Left forelimb (tissue), 1 donor: ENCODE data around the gene LENG9.
"Not testable (repeated sequence)": the region's sequence is repeated elsewhere in the genome, so short reads cannot be mapped to it uniquely, and the experiment has no call there.

ENCODE experiments used
- DNase-seq: peaks from one replicate; pipeline ENCODE4 v3.0.0-alpha.2; 2018; ENCODE audit warnings: low spot score

Gene LENG9

DNA sequence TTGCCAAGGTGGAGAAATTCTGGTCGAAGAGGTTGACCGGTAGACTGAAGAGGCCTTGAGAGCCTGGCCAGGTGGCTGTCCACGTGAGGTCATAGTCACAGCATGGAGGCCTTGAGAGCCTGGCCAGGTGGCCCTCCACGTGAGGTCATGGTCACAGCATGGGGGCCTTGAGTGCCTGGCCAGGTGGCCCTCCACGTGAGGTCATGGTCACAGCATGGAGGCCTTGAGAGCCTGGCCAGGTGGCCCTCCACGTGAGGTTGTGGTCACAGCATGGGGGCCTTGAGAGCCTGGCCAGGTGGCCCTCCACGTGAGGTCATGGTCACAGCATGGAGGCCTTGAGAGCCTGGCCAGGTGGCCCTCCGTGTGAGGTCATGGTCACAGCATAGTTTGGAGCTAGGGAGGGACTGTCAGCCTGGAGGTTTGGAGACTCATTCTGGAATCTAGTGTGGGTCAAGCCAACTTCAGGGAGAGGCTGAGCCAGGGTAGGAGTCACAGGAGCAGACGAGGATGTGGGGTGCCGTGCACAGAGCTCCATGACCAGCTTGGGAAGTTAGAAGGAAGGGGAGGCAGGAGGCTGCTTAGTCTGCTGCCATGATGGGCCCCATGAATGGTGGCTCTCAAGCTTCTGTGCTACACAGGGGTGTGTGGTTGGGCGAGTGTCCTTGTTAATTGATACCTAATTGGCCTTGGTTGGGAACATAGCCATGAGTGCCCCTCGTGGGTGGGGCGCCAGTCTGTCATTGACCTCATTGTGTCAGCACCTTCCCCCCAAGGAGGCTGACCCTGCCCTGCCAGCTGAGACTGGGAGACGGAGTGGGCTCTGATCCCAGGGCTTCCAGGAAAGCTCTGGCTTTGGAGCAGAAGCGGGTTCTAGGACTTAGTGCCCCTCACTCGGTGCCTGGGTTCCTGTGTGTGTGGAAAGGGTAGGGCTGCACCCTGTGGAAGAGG lies 4.0 kb downstream of the LENG9 start:
- DNase-seq, result no peak

DNA sequence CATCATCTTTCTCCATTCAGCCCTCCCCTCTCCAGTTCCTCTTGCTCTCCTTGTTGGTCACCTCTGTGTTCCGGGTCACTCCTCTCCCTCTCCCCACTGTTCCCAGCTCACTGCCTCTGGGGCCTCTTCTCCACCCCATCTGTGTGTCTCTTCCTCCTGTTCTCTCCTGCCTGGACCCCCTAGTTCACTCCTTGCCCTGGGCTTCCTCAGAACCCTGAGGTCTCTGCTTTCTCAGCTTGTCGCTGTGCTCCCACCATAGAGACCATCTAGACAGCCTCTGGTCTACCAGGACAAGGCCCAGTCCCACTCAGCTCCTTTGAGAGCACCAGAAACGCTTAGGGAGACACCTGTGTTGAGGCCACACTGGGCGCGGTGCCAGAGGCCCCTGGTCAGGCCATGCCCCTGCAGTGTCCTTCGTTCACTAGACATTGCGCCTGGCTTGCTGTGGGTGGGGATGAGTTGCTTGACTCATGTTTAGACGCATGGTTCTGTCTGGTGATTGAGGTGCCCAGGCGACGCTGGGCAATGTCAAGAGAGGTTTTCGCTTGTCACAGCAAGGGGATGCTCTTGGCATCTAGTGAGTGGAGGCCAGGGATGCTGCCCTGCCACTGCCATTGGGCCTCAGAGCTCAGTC lies 4.8 kb downstream of the LENG9 start:
- DNase-seq, result no peak

DNA sequence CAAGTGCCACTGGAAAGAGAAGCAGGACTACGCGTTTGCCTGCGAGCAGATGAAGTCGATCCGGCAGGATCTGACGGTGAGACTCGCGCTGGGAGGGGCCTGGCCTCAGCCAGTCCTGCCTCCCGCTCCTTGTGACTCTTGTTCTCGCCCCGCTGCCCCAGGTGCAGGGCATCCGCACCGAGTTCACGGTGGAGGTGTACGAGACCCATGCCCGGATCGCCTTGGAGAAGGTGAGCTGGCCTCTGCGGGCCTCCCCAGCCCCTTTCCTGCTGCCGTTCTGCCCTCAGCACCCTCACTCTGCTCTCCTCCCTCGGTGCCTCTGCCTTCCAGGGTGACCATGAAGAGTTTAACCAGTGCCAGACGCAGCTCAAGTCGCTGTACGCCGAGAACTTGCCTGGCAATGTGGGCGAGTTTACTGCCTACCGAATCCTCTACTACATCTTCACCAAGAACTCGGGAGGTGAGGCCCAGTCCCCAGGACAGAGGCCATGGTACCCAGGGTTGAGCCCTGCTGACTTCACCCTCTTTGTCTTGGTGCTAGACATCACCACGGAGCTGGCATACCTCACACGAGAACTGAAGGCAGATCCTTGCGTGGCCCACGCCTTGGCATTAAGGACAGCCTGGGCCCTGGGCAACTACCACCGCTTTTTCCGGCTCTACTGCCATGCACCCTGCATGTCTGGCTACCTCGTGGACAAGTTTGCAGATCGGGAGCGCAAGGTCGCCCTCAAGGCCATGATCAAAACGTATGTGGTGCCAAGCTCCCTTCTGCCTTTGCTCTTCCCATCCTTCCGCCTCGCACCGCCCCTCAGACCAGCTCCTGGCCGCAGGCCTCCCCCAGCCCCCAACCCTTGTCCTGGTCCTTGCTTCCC lies 5.6 kb downstream of the LENG9 start:
- no peak for DNase-seq

DNA sequence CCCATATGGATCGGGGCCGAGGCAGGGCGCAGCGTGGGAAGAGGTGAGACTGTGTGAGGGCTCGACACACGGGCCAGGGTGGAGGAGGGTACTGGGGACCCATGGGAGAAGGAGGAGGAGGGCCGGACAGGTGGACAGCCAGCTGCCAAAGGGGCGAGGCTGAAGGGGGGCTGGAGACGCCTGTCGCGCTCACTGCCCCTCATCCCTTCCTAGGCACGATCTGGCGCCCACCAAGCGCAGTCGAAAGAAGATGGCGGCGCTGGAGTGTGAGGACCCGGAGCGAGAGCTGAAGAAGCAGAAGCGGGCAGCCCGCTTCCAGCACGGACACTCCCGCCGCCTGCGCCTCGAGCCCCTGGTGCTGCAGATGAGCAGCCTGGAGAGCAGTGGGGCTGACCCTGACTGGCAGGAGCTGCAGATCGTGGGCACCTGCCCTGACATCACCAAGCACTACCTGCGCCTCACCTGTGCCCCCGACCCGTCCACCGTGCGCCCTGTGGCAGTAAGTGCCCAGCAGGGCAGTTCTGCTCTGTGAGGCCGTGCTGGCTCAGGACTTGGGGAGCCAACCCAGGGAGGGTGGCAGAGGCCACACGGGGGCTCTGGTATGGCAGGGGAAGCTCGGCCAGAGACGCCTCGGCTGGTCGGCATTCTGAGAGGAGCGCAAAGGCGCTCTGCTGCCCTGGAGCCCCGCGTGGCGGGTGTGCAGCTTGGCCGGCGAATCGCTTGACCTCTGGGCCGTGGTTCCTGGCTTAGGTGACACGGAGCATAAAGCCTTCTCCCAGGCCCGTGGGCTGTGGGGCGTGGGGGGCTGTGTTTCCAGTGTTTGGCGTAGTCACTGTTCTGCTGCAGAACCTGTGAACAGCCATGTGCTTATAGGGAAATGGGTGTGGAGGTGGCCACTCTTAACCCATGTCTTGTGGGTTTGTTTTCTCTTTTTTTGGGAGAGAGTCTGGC lies 6.9 kb downstream of the LENG9 start:
- DNase-seq, result no peak

DNA sequence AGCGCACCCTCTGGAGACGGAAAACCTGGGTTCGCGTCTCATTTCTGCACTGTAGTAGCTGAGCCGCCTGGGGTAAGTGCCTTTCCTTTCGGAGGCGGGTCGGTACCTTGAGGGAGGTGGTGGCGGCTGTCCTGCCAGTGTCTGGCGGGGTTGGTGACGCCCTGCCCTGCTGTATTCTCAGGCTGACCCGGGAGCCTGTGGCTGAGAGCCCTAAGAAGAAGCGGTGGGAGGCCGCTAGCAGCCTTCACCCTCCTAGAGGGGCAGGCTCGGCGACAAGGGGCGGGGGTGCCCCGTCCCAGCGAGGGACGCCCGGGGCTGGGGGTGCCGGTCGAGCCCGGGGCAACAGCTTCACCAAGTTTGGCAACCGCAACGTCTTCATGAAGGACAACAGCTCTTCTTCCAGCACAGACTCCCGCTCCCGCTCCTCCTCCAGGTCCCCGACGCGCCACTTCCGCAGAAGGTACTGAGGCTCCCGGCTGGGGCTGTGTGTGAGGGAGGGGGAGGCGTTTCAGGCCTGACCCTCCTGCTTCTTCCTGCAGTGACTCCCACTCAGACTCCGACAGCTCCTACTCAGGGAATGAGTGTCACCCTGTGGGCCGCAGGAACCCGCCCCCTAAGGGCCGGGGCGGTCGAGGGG lies 7.7 kb downstream of the LENG9 start:
- no peak for DNase-seq

DNA sequence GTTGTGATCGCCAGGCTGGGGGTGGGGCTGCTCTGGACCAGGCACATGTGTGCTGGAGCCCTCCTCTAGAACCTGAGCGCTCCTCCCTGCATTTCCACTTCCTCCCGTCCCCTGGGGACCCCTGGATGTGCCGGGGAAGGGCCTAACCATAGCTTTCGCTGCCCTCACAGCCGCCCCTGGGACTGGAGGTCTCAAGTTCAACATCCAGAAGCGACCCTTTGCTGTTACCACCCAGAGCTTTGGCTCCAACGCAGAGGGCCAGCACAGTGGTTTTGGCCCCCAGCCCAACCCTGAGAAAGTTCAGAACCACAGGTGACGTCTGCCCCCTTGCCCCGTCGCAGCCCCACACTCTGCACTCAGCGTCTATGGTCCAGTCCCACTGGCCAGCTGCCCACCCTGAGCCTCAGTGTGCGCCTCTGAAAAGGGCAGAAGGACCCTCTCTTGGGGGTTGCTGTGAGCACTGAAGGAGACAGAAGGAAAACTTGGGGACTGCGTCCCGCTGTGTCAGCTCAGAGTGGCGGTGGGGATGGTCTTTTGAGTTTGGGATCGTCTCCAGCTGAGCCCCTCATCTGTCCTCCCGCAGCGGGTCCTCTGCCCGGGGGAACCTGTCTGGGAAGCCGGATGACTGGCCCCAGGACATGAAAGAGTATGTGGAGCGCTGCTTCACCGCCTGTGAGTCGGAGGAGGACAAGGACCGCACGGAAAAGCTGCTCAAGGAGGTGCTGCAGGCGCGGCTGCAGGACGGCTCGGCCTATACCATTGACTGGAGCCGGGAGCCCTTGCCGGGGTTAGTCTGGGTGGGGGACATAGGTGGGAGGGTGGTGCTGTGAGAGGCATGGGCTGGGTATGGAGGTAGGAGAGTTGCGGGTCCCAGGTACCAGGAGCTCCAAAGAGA lies 8.6 kb downstream of the LENG9 start:
- no peak for DNase-seq

DNA sequence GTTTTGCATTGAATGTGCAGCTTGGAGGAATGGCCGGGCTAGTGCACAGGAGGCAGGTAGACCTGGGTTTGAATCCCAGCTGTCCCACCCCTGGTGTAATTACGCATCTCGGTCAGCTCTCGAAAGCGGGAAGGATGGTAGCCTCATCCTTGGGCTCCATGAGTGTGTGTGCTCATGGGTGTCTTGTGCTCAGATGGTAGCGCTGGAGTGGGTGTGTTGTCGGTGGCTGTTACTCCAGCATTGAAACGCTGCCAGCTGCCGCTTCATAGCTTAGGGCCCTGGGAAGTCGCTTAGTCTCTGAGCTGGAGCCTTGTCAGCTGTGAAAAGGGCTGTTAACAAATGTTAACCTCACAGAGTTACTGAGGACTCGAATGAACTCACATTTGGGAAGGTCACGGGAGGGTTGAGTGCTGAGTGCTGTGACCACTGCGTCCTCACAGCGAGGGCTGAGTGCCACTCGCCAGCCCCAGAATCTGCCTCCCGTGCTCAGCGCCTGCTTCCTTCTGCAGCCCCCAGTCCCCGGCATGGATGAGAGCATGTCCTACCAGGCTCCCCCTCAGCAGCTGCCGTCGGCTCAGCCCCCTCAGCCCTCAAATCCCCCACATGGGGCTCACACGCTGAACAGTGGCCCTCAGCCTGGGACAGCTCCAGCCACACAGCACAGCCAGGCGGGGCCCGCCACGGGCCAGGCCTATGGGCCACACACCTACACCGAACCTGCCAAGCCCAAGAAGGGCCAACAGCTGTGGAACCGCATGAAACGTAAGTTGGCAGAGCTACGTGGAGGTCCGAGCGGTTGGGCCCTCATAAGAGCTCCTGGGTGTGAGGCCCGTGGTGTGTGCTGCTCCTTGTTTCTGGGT lies 9.4 kb downstream of the LENG9 start:
- DNase-seq, result no peak

DNA sequence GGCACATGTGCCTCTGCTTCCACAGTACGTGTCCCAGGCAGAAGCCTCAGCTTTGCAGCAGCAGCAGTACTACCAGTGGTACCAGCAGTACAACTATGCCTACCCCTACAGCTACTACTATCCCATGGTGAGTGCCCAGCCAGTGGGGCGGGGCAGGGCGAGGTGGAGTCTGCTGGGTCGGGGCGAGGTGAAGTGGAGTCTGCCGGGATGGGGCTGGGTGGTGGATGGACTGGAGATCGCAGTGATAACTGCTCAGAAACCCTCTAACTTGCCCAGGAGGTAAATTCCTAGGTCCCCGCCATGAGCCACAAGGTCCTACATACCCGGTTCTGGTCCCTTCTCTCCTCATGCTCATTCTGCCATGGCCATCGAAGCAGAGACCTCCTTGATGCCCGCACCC lies 11.0 kb downstream of the LENG9 start:
- no peak for DNase-seq

DNA sequence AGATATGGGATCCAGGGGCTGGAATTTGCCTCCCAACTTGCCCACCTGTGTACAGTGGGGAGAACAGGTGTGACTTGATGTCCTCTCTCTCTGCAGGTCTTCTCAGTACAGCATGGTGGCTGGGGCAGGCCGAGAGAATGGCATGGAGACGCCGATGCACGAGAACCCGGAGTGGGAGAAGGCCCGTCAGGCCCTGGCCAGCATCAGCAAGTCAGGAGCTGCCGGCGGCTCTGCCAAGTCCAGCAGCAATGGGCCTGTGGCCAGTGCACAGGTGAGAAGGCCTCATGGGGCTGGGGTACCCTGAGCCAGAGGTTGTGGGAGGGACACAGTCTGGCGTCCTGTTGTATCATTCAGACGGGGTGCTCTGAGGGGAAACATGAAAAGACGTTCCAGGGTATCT lies 11.6 kb downstream of the LENG9 start:
- no peak for DNase-seq

DNA sequence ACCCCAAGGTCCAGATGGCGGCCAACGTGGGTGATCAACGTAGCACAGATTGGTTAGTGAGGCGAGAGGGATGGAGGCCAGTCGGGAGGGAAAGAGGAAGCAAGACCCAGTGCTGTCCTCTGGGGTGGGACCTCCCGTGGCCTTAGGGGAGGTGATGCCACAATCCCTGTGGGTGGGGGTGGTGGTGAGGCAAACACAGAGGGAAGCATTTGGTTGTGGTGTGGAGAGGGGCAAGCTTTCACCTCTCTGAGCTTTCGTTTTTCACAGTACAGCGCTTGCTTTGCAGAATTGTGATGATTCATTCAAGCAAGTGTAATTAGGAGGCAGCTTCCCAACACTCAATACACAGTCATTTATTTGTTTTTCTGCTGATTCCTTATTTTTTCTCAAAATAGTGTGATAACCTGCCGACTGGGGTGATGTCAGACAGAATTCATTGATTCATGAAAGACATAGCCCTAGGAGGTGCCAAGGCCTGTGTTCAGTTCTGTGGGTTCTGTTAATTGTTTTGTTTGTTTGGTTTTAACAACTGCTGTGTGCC lies 12.2 kb downstream of the LENG9 start:
- no peak for DNase-seq

DNA sequence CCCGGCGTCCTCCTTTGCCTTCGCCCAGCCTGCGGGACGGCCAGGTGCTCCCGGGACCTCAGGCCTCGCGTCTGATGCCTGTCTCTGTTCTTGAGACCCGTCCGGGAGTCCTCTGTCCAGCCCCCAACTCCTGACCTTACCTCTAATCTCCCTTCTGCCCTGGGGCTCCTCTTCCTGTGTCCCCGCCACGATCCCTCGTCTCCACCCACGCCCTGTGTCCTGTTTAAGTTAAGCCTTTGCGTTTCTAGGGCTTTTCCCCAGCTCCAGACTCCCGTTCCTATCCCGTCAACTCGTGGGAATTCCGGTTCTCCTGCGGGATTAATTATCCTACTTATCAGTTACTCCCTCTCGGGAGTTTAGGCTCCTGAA lies 13.9 kb downstream of the LENG9 start:
- DNase-seq, result no peak

DNA sequence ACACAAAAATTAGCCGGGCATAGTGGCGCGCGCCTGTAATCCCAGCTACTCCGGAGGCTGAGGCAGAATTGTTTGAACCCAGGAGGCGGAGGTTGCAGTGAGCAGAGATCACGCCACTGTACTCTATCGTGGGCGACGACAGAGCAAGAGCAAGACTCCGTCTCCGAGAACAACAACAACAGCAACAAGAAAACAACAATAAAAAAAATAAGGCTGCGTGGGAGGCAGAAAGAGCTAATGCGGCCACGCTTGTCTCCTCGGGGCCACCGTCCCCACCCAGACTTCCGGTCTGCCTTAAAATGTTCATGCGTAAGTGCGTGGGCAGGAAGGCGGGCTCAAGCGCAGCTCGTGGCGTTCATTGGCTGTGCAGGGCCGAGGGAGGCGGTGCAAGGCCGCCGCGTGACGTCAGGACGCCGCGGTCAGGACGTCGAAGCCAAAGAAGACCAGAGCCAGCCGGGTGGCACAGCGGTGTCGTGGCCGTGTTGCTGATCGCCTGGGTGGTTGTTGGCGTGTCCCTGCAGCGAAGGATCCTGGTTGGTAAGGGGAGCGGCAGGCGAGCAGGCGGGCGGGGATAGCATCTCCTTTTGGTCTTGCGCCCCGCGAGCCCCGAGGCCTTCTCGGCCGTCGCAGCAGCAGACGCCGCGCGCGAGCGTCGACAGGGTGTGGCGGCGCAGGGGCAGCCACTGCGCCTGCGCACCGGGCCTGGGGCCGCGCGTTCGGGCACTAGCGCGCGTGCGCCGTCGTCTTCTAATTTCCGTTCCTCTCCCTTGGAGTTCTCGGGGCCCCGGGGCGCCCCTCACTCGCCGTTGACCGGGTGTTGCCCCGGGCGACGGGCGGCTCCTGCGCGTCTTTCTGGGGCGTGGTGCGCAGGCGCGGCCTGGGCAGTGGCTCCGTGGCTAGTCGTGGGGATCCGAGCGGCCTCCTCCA lies 14.5 kb downstream of the LENG9 start, which contains the start of gene LENG8:
Gene LENG8, plus strand, starts transcription at position 426 of the 927 bp plus-strand sequence. CDS start 2,146 bp downstream, outside the sequence.
- peak; percentile 99 for DNase-seq

DNA sequence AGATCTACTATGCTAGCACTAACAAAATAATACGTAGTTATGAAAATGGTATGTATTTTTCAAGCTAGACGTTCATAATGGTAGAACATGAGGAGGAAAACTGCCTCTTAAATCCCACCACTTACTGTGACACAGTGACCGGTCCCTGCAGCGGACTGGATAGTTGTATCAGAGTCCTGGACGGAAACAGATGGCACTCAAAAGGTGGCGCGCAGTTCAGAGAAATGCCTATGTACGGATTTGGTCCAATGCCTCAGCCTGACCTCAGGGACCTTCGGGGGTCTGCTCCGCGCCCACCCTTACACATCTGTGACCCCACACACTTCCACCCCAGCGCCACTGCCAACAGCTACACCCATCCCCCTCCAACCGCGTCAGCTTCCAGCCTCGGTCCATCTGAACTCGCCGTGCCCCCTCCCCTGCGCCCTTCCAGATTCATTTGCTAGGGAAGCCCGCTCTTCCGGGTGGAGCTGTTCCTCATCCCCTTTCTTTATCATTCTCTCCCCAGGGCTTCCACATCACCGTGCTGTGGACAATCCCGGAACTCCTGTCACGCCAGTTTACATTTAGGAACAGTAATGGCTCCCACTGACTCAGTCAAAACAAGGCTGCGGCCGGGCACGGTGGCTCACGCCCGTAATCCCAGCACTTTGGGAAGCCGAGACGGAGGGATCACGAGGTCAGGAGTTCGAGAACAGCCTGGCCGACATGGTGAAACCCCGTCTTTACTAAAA lies 15.4 kb downstream of the LENG9 start:
- peak; percentile 76 for DNase-seq

DNA sequence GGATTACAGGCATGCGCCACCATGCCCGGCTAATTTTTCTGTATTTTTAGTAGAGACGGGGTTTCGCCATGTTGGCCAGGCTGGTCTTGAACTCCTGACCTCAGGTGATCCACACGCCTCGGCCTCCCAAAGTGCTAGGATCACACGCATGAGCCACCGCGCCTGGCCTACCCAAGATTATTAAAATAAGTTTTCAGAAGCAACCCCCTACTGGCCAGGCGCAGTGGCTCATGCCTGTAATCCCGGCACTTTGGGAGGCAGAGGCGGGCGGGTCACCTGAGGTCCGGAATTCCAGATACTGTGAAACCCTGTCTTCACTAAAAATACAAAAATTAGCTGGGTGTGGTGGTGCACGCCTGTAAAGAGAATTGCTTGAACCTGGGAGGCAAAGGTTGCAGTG lies 17.2 kb downstream of the LENG9 start:
- DNase-seq, result not testable (repeated sequence)

DNA sequence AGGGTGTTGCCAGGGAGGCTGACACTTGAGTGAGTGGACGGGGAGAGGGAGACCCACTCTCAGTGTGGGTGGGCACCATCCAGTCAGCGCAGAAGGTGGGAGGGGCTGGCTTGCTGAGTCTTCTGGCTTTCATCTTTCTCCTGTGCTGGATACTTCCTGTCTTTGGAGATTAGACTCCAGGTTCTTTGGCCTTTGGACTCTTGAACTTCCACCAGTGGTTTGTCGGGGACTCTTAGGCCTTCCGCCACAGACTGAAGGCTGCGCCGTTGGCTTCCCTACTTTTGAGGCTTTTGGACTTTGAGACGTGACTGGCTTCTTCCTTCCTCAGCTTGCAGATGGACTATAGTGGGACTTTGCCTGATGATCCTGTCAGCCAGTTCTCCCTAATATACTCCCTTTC lies 18.8 kb downstream of the LENG9 start:
- no peak for DNase-seq

DNA sequence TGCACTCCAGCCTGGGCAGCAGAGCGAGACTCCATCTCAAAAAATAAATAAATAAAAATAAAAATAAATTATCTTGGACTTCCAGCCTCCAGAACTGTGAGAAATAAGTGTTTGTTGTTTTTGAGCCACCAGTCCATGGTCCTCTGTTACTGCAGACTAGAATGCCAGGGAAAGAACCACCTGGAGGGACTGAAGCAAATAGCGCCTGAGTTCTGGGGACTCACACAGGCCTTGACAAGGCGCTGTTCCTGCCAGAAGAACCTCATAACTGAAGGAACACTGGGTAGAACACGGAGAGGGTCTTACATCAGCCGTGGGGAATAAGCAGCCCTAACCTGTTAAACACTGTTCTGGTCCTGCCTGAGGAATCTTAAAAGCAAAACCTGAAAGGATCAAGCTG lies 22.9 kb downstream of the LENG9 start:
- DNase-seq, result no peak
